Glutamatergic neuron (in vitro differentiated cells): ENCODE measurements around the gene NCOR2. TPM values are rescaled to one million over a fixed set of nuclear protein-coding genes. Genes with fewer than 3 reads are reported as not detected.

ENCODE experiments used
- DNase-seq: peaks from one replicate; pipeline ENCODE4 v3.0.0; 2022
- H3K27ac Mint-ChIP-seq: one replicate; pipeline ENCODE4 v1.8.0; 2020; ENCODE audit warnings: mild to moderate bottlenecking, mixed read lengths, inconsistent platforms; ENCODE audit not compliant: unreplicated experiment
- H3K27me3 Mint-ChIP-seq: one replicate; pipeline ENCODE4 v1.8.0; 2020; ENCODE audit warnings: mild to moderate bottlenecking, moderate library complexity, mixed read lengths, inconsistent platforms; ENCODE audit not compliant: unreplicated experiment
- H3K36me3 Mint-ChIP-seq: one replicate; pipeline ENCODE4 v1.8.0; 2020; ENCODE audit warnings: mild to moderate bottlenecking, mixed read lengths, inconsistent platforms; ENCODE audit not compliant: unreplicated experiment
- H3K4me1 Mint-ChIP-seq: one replicate; pipeline ENCODE4 v1.8.0; 2020; ENCODE audit warnings: mild to moderate bottlenecking, low read depth, mixed read lengths, inconsistent platforms; ENCODE audit not compliant: unreplicated experiment
- H3K4me3 Mint-ChIP-seq: one replicate; pipeline ENCODE4 v1.8.0; 2020; ENCODE audit warnings: mild to moderate bottlenecking, mixed read lengths, inconsistent platforms; ENCODE audit not compliant: unreplicated experiment
- H3K9me3 Mint-ChIP-seq: one replicate; pipeline ENCODE4 v1.8.0; 2020; ENCODE audit warnings: mild to moderate bottlenecking, moderate library complexity, mixed read lengths, inconsistent platforms; ENCODE audit not compliant: unreplicated experiment
- CTCF ChIP-seq: fragments of 200-600 bp; sonication (generic); IDR thresholded peaks from one replicate; pipeline ENCODE4 v1.5.0; 2021; ENCODE audit not compliant: partially characterized antibody, unreplicated experiment
- total RNA-seq: library from RNA; stranded (reverse); fragmentation: NEBNext Ultra II Directional; extraction: Animal tissue kit (Norgen Biotek cat#: 25700); gene quantifications from one replicate; pipeline ENCODE4 v1.2.1, GENCODE V29; 2021; ENCODE audit not compliant: unreplicated experiment

The NCOR2 gene
- total RNA-seq, 1 donor from 2014 or later, result 360 TPM

GRCh38 chr12:124581307-124582107 lies 14.1 kb upstream of the NCOR2 start:
- Mint-ChIP-seq H3K27me3 (peaks cover 5% of the 10 kb centered on the region), H3K9me3 (peaks cover 9% of the 10 kb centered on the region), H3K27ac (no peak overlapping the region), H3K4me3 (no peak overlapping the region), H3K4me1 (no peaks in the 10 kb centered on the region), H3K36me3 (peaks cover 15% of the 10 kb centered on the region)
- DNase-seq, result no peak
- no peak for TF ChIP-seq CTCF

GRCh38 chr12:124579921-124580517 lies 12.6 kb upstream of the NCOR2 start:
- peaks cover 5% of the 10 kb centered on the region for H3K4me1 Mint-ChIP-seq
- peaks cover 10% of the 10 kb centered on the region for H3K9me3 Mint-ChIP-seq
- H3K27ac Mint-ChIP-seq, result no peak overlapping the region
- DNase-seq, result no peak
- no peak overlapping the region for H3K4me3 Mint-ChIP-seq
- TF ChIP-seq CTCF, result no peak
- H3K36me3 Mint-ChIP-seq, result peaks cover 15% of the 10 kb centered on the region
- peaks cover 10% of the 10 kb centered on the region for H3K27me3 Mint-ChIP-seq

GRCh38 chr12:124578854-124579253 lies 11.4 kb upstream of the NCOR2 start:
- no peak for TF ChIP-seq CTCF
- no peak overlapping the region for H3K4me3 Mint-ChIP-seq
- peaks cover 10% of the 10 kb centered on the region for H3K27me3 Mint-ChIP-seq
- H3K9me3 Mint-ChIP-seq, result peaks cover 10% of the 10 kb centered on the region
- peaks cover 15% of the 10 kb centered on the region for H3K36me3 Mint-ChIP-seq
- peaks cover 7% of the 10 kb centered on the region for H3K4me1 Mint-ChIP-seq
- no peak for DNase-seq
- no peak overlapping the region for H3K27ac Mint-ChIP-seq

GRCh38 chr12:124578445-124578844 lies 11.0 kb upstream of the NCOR2 start:
- TF ChIP-seq CTCF, result no peak
- H3K4me3 Mint-ChIP-seq, result no peak overlapping the region
- H3K36me3 Mint-ChIP-seq, result peaks cover 15% of the 10 kb centered on the region
- peaks cover 8% of the 10 kb centered on the region for H3K4me1 Mint-ChIP-seq
- H3K9me3 Mint-ChIP-seq, result peaks cover 9% of the 10 kb centered on the region
- no peak for DNase-seq
- H3K27ac Mint-ChIP-seq, result no peak overlapping the region
- peaks cover 10% of the 10 kb centered on the region for H3K27me3 Mint-ChIP-seq

- Mint-ChIP-seq H3K36me3 (peaks cover 15% of the 10 kb centered on the region), H3K4me1 (peaks cover 8% of the 10 kb centered on the region), H3K9me3 (peaks cover 9% of the 10 kb centered on the region), H3K4me3 (no peak overlapping the region), H3K27ac (no peak overlapping the region), H3K27me3 (peaks cover 10% of the 10 kb centered on the region)
- TF ChIP-seq CTCF, result no peak
- DNase-seq, result no peak
Measured at GRCh38 chr12:124577986-124578385, 10.6 kb upstream of the NCOR2 start.
